ENCODE data around the gene FRMD3.

The FRMD3 gene

DNA sequence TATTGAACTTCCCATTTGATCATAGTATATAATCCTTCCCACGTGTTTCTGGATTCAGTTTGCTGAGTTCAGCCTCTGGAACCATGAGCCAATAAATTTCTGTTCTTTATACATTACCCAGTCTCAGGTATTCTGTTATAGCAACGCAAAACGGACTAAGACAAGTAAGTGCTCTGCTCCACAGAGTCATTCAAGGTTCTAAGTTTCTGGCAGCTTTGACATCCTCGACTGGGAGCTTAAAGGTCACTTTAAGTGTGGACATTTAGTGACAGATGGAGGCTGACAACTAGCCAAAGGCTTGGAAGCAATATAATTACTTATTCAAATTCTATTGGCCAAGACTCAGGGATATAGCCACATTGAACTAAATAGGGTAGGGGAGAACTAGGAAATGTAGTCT lies 297.5 kb downstream of the FRMD3 start:
- TF ChIP-seq, protein P1, sequence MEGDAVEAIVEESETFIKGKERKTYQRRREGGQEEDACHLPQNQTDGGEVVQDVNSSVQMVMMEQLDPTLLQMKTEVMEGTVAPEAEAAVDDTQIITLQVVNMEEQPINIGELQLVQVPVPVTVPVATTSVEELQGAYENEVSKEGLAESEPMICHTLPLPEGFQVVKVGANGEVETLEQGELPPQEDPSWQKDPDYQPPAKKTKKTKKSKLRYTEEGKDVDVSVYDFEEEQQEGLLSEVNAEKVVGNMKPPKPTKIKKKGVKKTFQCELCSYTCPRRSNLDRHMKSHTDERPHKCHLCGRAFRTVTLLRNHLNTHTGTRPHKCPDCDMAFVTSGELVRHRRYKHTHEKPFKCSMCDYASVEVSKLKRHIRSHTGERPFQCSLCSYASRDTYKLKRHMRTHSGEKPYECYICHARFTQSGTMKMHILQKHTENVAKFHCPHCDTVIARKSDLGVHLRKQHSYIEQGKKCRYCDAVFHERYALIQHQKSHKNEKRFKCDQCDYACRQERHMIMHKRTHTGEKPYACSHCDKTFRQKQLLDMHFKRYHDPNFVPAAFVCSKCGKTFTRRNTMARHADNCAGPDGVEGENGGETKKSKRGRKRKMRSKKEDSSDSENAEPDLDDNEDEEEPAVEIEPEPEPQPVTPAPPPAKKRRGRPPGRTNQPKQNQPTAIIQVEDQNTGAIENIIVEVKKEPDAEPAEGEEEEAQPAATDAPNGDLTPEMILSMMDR (IDR thresholded peaks at IDR 0.05; ENCODE audit: borderline replicate concordance, control extremely low read depth, extremely low read depth, insufficient read depth, missing control alignments) = no peak
- no peak for DNase-seq (ENCODE audit: low spot score)
- in situ Hi-C loops (cut with MboI; ENCODE audit: low sequenced_read_pairs, unreplicated experiment) = no loop called here

DNA sequence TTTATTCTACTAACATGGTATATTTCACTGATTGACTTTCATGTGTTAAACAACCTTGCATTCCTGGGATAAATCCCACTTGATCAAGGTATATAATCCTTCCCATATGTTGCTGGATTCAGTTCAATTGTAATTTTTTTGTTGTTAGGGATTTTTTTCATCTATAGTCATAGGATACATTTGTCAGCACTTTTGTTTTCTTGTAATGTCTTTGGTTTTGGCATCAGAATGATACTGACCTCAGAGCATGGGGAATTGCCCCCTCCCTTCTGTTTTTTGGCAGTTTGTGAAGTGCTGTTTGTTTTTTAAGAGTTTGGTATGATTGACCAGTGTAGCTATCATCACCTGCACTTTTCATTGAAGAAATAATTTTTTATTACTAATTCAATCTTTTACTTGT lies 298.5 kb downstream of the FRMD3 start:
- DNase-seq (ENCODE audit: low spot score) = no peak
- TF ChIP-seq, protein P1 (IDR thresholded peaks at IDR 0.05; ENCODE audit: borderline replicate concordance, control extremely low read depth, extremely low read depth, insufficient read depth, missing control alignments) = no peak
- in situ Hi-C loops (cut with MboI; ENCODE audit: low sequenced_read_pairs, unreplicated experiment) = no loop called here

DNA sequence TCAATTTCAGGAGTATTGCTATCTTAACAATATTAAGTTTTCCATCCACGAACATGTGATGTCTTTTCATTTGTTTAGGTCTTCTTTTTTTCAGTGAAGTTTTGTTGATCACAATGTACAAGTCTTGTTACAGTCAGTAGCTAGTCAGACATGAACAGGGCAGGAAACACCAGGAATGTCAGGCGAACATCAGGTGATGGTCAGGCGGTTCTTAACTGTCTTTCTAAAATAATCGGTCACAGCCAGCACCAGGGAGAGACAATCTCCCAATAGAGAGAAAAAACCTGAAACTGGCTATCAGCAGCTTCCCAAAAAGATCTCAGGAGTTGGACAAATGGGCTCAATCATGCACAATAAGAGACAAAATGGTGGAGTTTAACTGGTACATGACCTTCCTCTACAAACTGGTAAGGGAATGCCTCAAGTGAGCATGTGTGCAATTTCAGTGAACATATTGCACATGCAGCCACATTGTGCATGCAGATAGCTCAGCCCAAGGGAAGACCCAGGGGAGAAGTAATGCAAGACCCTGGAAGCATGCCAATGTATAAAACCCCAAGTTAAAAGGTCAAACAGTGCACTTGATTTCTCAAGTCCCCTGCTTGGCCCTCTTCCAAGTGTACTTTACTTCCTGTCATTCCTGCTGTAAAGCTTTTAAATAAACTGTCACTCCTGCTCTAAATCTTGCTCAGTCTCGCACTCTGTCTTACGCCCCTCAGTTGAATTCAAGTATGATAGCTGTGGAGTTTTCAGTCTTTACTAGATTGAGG lies 299.1 kb downstream of the FRMD3 start:
- TF ChIP-seq, protein P1 (IDR thresholded peaks at IDR 0.05; ENCODE audit: borderline replicate concordance, control extremely low read depth, extremely low read depth, insufficient read depth, missing control alignments) = no peak
- in situ Hi-C loops (cut with MboI; ENCODE audit: low sequenced_read_pairs, unreplicated experiment) = no loop called here
- no peak for DNase-seq (ENCODE audit: low spot score)

DNA sequence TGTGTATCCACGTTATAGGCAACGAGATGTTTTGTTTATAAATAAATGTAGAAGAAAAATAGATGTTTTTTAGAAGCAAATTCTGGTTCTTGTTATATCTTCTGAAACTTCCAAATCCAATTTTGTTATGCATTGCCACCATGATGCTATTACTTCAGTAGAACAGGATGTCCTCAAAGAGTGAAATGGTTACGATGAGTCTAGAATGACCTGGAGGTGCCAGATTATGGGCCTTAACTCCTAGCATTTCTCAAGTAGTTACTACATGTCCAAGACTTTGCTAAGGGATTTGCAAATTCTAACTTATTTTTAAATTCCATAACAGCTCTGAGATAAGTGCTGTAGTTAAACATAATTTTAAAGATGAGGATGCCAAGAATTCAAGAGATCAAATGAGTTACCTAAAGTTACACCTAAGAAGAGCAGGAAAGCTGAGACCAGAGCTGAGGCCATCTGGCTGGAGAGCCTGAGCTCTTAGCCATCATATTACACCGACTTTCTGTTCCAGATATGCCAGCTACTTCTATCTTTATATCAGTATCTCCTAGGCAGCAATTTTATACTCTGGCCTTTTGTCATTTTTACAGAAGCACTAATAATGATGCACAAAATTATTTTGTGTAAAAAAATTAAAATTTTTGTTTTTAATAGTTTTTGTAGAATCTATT lies 302.0 kb downstream of the FRMD3 start:
- TF ChIP-seq, protein P1 (IDR thresholded peaks at IDR 0.05; ENCODE audit: borderline replicate concordance, control extremely low read depth, extremely low read depth, insufficient read depth, missing control alignments) = no peak
- no peak for DNase-seq (ENCODE audit: low spot score)
- in situ Hi-C loops (cut with MboI; ENCODE audit: low sequenced_read_pairs, unreplicated experiment) = no loop called here

DNA sequence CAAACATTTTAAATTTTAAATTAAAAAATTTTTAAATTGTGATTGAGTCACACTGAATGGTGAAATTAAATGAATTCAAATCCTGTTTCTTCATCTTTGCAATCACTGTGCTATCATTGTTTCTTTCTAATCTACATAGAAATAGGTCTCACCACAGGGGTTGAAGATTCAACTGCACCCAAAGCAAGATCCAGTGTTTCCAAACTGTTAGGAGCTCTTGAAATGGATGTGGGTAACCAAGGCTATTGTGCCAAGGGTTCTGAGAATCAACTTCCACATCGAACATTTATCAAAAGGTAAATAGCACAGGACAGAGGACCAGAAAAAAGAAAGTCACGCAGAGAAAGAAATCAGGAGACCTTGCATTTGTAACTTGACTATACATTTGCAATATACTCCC lies 302.7 kb downstream of the FRMD3 start:
- in situ Hi-C loops (cut with MboI; ENCODE audit: low sequenced_read_pairs, unreplicated experiment) = no loop called here
- TF ChIP-seq, protein P1 (IDR thresholded peaks at IDR 0.05; ENCODE audit: borderline replicate concordance, control extremely low read depth, extremely low read depth, insufficient read depth, missing control alignments) = no peak
- DNase-seq (ENCODE audit: low spot score) = no peak

DNA sequence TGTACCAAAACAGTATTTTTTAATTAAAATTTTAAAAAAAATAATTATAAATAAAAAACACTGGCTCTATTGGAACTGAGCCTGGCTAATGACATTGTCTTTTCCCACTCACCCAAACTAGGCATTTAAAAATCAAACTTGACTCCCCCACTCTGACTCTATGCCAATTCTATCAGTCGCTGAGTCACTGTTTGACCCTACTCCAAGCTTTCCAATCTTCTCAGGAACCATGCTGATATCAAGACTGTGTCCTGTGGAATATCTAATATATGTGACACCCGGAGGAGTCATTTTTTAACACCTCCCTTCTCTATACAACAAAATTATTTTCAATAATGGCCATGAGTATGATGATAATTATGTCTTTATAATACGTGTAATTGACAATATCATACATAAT lies 303.7 kb downstream of the FRMD3 start:
- TF ChIP-seq, protein P1 (IDR thresholded peaks at IDR 0.05; ENCODE audit: borderline replicate concordance, control extremely low read depth, extremely low read depth, insufficient read depth, missing control alignments) = no peak
- in situ Hi-C loops (cut with MboI; ENCODE audit: low sequenced_read_pairs, unreplicated experiment) = no loop called here
- no peak for DNase-seq (ENCODE audit: low spot score)
